Measurements from ENCODE around the gene FAM241A. TPM values are rescaled to one million over a fixed set of nuclear protein-coding genes. Genes with fewer than 3 reads are reported as not detected.
"Not testable (repeated sequence)": the region's sequence is repeated elsewhere in the genome, so short reads cannot be mapped to it uniquely, and the experiment has no call there.

FAM241A gene
- total RNA-seq, 1 experiment from 2014 or later: 0.37 TPM

- in situ Hi-C loops (cut with HindIII; ENCODE audit: low sequenced_read_pairs): no loop called here
- no peak for DNase-seq (ENCODE audit: low spot score)
These were observed 56.8 kb downstream of the FAM241A start for GRCh38 chr4:112201915-112202505.

DNA sequence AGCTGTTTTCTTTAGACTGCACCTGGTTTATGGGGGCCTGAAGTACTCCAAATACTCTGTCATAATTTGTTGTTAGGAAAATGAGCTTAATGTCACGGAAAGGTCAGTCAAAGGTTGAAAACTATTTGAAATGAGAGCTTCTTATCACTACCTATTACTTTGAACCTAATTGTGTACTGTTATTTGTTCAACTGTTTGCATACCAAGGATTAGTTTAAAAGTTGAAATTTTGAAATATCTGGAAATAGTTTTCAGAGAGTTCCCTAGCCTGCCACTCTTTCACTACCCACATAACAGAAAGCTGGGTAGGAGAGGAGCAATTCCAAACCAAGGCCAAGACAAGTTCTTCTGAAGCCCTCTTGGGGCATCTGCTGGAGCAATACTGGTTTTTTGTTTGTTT, 58.3 kb downstream of the FAM241A start:
- in situ Hi-C loops (cut with HindIII; ENCODE audit: low sequenced_read_pairs): no loop called here
- DNase-seq (ENCODE audit: low spot score): no peak

DNA sequence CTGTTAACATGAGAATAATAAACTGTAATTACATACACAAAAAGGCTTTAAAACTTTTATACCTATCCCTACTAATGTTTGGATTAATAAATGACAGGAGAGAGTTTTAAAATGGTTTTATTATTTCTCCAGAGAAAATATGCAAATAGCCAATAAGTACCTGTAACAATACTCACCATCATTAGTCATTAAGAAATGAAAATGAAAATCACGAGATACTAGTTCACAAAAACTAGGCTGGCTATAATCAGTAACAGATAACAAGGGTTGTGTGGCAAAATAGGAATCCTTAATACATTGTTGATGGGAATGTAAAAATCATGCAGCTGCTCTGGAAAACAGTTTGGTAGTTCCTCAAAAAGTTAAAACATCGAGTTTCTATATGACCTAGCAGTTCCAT, 61.2 kb downstream of the FAM241A start:
- in situ Hi-C loops (cut with HindIII; ENCODE audit: low sequenced_read_pairs): no loop called here
- DNase-seq (ENCODE audit: low spot score): no peak

DNA sequence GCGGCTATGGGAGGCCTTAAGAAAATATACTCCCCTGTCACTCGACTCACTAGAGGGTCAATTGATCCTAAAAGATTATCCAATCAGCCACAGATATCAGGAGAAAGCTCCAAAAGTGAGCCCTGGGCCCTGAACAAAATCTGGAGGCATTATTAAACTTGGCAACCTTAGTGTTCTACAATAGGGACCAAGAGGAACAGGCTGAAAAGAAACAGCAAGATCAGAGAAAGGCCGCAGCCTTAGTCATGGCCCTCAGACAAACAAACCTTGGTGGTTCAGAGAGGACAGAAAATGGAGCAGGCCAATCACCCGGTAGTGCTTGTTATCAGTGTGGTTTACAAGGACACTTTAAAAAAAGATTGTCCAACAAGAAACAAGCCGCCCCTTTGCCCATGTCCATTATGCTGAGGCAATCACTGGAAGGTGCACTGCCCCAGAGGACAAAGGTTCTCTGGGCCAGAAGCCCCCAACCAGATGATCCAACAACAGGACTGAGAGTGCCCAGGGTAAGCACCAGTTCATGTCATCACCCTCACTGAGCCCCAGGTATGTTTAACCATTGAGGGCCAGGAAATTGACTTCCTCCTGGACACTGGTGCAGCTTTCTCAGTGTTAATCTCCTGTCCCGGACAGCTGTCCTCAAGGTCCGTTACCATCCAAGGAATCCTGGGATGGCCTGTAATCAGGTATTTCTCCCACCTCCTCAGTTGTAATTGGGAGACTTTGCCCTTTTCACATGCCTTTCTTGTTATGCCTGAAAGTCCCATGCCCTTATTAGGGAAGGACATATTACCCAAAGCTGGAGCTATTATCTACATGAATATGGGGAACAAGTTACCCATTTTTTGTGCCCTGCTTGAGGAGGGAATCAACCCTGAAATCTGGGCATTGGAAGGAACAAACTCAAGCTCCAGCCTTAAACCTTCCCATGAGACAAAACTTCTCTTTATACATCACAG, 63.2 kb downstream of the FAM241A start:
- DNase-seq (ENCODE audit: low spot score); in situ Hi-C loops (cut with HindIII; ENCODE audit: low sequenced_read_pairs): not testable (repeated sequence)

- DNase-seq (ENCODE audit: low spot score): no peak
- in situ Hi-C loops (cut with HindIII; ENCODE audit: low sequenced_read_pairs): no loop called here
These were observed 65.5 kb downstream of the FAM241A start for GRCh38 chr4:112210777-112211176.

- in situ Hi-C loops (cut with HindIII; ENCODE audit: low sequenced_read_pairs): no loop called here
- no peak for DNase-seq (ENCODE audit: low spot score)
These were observed 67.8 kb downstream of the FAM241A start for GRCh38 chr4:112213091-112213490.

DNA sequence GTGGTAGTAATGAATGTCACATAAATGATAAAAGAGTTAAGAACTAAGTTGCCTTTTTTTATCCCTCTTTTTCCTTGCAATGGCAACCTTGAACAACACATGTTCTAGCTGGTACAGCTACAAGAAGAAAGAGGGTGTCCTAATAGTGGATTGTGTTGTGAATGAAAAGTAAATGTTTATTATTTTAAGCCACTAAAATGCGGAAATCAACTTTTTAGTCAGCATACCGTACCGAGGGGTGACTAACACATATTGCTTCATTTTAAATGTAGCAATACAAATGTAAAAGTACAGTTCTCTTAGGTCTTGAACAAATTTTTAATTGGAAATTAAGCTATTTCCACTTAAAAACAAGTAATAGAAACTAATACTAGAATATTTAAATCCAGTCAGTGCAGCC, 68.6 kb downstream of the FAM241A start:
- in situ Hi-C loops (cut with HindIII; ENCODE audit: low sequenced_read_pairs): no loop called here
- no peak for DNase-seq (ENCODE audit: low spot score)

- peak; percentile 40 for DNase-seq (ENCODE audit: low spot score)
- in situ Hi-C loops (cut with HindIII; ENCODE audit: low sequenced_read_pairs): no loop called here
These were observed 69.4 kb downstream of the FAM241A start for GRCh38 chr4:112214390-112215264.

GRCh38 chr4:112219826-112220366, 74.6 kb downstream of the FAM241A start:
- no peak for DNase-seq (ENCODE audit: low spot score)
- in situ Hi-C loops (cut with HindIII; ENCODE audit: low sequenced_read_pairs): no loop called here

DNA sequence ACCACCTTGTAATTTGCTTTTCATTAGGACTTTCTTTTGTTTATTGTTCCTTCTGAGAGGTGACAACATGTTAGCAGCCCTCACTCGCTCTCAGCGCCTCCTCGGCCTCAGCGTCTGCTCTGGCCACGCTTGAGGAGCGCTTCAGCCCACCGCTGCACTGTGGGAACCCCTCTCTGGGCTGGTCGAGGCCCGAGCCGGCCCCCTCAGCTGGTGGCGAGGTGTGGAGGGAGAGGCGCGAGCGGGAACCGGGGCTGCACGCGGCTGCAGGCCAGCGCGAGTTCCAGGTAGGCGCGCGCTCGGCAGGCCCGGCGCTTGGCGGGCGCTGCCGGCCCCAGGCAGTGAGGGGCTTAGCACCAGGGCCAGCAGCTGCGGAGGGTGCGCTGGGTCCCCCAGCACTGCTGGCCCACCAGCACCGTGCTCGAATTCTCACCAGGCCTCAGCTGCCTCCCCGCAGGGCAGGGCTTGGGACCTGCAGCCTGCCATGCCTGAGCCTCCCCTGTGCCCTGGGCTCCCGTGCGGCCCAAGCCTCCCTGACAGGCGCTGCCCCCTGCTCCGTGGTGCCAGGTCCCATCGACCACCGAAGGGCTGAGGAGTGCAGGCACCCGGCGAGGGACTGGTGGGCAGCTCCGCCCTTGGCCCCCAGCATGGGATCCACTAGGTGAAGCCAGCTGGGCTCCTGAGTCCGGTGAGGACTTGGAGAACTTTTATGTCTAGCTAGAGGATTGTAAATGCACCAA, 77.1 kb downstream of the FAM241A start:
- no peak for DNase-seq (ENCODE audit: low spot score)
- in situ Hi-C loops (cut with HindIII; ENCODE audit: low sequenced_read_pairs): no loop called here

DNA sequence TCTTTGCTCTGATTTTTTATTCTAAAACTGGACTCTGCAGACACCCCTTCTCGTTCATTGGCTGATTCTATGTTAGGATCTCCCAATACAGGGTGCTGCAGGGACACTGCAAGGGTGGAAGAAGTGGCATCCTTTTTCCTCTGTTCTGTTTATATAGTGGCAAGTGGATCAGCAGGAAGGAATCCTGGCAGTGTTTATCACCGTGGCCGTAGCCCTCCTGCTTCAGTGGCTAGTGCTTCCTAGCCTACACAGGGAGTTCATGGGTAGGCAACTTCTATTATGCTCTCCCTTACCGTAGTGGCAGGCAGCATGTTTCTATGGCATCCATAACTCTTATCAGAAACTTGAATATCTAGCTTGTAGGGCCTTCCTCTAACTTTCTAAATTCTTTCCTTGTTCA, 79.9 kb downstream of the FAM241A start:
- DNase-seq (ENCODE audit: low spot score): no peak
- in situ Hi-C loops (cut with HindIII; ENCODE audit: low sequenced_read_pairs): no loop called here

GRCh38 chr4:112230879-112231778, 85.9 kb downstream of the FAM241A start:
- in situ Hi-C loops (cut with HindIII; ENCODE audit: low sequenced_read_pairs): no loop called here
- DNase-seq (ENCODE audit: low spot score): peak; percentile 98

DNA sequence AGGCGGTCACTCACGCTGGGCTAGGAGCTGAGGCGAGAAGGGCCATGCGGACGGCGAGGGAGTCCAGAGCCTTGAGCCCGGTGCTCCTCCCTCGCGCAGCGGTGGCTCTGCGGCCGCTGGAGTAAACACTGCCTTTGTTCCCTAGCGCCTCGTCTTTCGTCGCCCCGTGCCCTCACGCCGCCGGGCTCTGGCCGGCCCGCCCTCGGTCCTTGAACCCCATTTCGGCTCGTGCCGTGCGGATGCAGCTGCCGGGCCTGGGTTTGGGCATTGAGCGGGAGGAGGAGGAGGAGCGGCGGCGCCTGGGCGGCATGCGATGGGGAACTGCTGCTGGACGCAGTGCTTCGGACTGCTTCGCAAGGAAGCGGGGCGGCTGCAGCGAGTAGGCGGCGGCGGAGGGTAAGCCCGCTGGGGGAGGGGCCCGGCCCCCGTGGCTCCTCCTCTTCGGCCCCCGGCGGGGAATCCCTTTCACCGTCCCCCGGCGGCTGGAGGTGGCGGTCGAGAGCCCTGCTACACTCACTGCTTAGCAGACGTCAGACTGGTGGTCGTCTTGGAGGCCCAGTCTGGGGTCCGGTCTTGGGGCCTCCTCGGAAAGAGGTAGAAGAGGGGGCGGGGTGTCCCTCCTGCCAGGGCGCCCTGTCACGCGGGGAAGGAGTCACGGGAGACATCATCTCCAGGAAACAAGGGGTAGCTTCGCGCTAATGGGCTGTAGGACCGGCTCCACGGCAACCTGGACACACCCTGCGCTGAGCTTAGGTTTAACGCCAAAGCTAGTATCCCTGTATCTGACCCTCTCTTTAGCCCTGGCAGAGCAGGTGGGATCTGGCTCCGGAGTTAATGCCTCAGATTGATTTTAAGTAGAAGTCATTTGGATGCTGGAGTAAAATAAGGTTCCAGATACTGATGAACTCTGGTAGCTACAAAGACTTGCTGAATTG, 86.8 kb downstream of the FAM241A start, which contains the start of gene AP1AR:
TSS of gene AP1AR (plus strand) at position 9 of the 935 bp plus-strand sequence. CDS start at position 314, 305 bp downstream.
- peak; percentile 74 for DNase-seq (ENCODE audit: low spot score)
- in situ Hi-C loops (cut with HindIII; ENCODE audit: low sequenced_read_pairs): no loop called here

DNA sequence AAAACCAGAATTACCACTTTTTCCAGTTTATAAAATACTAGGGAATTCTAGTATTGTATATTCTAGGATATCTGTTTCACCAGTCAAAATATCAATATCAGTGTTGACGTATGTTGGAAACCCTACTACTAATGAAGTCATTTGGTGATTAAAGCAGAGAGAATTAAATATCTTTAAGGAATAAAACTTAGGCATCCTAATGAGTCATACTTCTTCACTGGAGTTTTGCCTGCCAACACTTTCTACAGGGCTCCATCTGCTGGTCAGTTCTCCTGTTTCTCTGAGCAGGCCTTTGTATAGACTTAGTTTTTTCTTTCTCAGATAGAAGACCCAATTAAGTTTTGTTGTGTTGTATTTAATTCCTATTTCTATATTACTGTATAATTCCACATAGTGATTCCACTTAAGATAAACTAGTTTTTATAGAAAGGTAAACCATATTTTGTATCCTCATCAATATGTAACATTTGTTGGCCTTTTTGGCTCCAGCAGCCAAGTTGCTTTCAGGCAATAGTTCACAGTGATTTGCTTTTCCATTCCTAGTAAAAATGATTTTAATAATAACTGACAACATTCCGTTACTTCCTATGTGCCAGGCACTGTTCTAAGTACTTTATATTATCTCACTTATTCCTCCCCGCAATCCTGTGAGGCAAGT, 89.8 kb downstream of the FAM241A start:
- peak; percentile 80 for DNase-seq (ENCODE audit: low spot score)
- in situ Hi-C loops (cut with HindIII; ENCODE audit: low sequenced_read_pairs): no loop called here

DNA sequence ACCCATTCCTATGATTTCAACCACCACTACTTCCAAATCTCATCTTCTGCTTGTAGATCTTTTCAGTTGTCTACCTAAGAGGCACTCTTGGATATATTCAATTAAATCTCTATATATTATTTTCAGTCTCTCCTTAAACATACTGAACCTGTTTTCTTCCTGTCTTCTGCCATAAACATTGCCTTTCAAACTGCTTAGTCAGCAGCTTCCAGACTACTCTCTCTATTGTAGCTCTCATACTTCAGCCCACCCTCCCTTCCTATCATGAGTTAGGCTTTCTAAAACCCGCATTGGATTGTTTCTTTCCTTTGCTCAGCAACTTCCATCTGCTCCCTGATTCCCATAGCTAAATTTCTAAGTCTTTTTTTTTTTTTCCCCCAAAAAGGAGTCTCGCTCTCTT, 90.8 kb downstream of the FAM241A start:
- no peak for DNase-seq (ENCODE audit: low spot score)
- in situ Hi-C loops (cut with HindIII; ENCODE audit: low sequenced_read_pairs): no loop called here

DNA sequence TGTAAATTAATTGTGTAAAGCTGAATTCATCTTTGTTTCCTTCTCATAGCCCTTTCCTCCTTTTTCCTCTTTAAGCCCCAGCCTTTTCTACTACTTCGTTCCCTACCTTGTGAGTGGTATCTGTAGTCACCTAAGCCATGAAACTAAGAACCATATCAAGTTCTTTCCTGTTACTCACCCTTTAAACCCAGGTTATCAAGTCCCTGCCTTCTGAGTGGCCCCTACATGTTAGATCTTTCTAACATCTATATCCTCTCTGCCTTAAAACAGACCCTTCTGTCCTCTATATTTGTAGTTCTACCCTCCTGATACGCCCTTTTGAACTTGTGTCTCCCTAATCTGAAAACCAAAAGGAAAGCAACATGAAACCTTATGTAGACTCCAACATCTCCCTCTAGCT, 93.6 kb downstream of the FAM241A start:
- in situ Hi-C loops (cut with HindIII; ENCODE audit: low sequenced_read_pairs): no loop called here

More for the DNA sequence above, 93.6 kb downstream of the FAM241A start:
- DNase-seq (ENCODE audit: low spot score): no peak

Measured in G401 (cell line).